Stomach (tissue), 9 donors: Measurements from ENCODE around the gene METTL5. TPM values are rescaled to one million over a fixed set of nuclear protein-coding genes. Genes with fewer than 3 reads are reported as not detected.

ENCODE experiments used
- DNase-seq, 2 donors: peaks; one replicate each; pipeline versions ENCODE4 v3.0.0 to v3.0.0-alpha.2; 2013 to 2019
- H3K27ac ChIP-seq, 5 donors: fragments of 200-600 bp in 4 of 5; sonication (generic) in 4 of 5; one replicate each; pipeline ENCODE4 v1.5.1; 2013 to 2019; ENCODE audit warnings: mild to moderate bottlenecking in 1 of 5, moderate library complexity in 1 of 5
- H3K27me3 ChIP-seq, 3 donors: fragments of 200-600 bp; sonication (generic); one replicate each; pipeline ENCODE4 v1.5.1; 2017 to 2019; ENCODE audit warnings: mixed run types in 1 of 3
- H3K36me3 ChIP-seq, 4 donors: fragments of 200-600 bp; sonication (generic); 1 replicate in 3 of 4; 2 replicates in 1 of 4; pipeline ENCODE4 v1.5.1; 2016 to 2019
- H3K4me1 ChIP-seq, 4 donors: fragments of 200-600 bp; sonication (generic); one replicate each; pipeline ENCODE4 v1.5.1; 2016 to 2019
- H3K4me3 ChIP-seq, 4 donors: fragments of 200-600 bp; sonication (generic) in 3 of 4; one replicate each; pipeline ENCODE4 v1.5.1; 2016 to 2019; ENCODE audit warnings: mild to moderate bottlenecking in 1 of 4
- H3K9me3 ChIP-seq, 4 donors: fragments of 200-600 bp; sonication (generic); one replicate each; pipeline ENCODE4 v1.5.1; 2016 to 2019
- CTCF ChIP-seq, 7 experiments: fragments of 450-650 bp in 4 of 7; fragments of 200-600 bp in 3 of 7; sonication (generic) in 3 of 7; IDR thresholded peaks; one replicate each; pipeline ENCODE4 v1.5.1; 2016 to 2019; ENCODE audit warnings: antibody characterized with exemption in 7 of 7, control low read depth in 2 of 7, mild to moderate bottlenecking in 1 of 7
- EP300 ChIP-seq: sonication (generic); formaldehyde crosslinking; IDR thresholded peaks from one replicate; pipeline ENCODE4 v1.6.1; 2017; ENCODE audit warnings: antibody characterized with exemption
- POLR2A ChIP-seq, 4 donors: fragments of 450-650 bp; IDR thresholded peaks; one replicate each; pipeline ENCODE4 v1.6.1; 2016; ENCODE audit warnings: antibody characterized with exemption in 4 of 4, control low read depth in 2 of 4, mild to moderate bottlenecking in 1 of 4, moderate library complexity in 1 of 4
- POLR2AphosphoS5 ChIP-seq, 3 donors: sonication (generic); formaldehyde crosslinking; IDR thresholded peaks; one replicate each; pipeline ENCODE4 v1.6.1; 2016; ENCODE audit warnings: antibody characterized with exemption in 3 of 3
- WGBS, 5 donors: extraction: QIAGEN DNeasy Blood & Tissue Kit in 3 of 5; methylation state at CpG; one replicate each; pipeline versions ENCODE4 v1.1.5 to v1.1.7; 2013 to 2018; 5-methylcytosine and 5-hydroxymethylcytosine counted together
- intact Hi-C: fragments of 100-400 bp; cut with DNase I; formaldehyde crosslinking; loops from one replicate; pipeline ENCODE4 v1.15.1; 2023; ENCODE audit warnings: low total_unique reads
- polyA plus RNA-seq, 3 donors: library from polyadenylated mRNA; stranded (reverse); fragments of 200-250 nt; gene quantifications; one replicate each; pipeline ENCODE4 v1.2.3, GENCODE V29; 2013
- total RNA-seq, 5 donors: library from RNA; depleted of rRNA; stranded (reverse); fragments of >200 nt; gene quantifications; one replicate each; pipeline versions ENCODE4 v1.1.0 to v1.2.3, GENCODE V29; 2014 to 2016
- donor health status: healthy with polysubstance abuse.
- donor health status: Bipolar disorder and iron deficiency.
- donor health status: healthy.

METTL5 gene
- total and polyA plus RNA-seq, 8 donors = 1.4 to 87.2 (median 43.0) TPM

DNA sequence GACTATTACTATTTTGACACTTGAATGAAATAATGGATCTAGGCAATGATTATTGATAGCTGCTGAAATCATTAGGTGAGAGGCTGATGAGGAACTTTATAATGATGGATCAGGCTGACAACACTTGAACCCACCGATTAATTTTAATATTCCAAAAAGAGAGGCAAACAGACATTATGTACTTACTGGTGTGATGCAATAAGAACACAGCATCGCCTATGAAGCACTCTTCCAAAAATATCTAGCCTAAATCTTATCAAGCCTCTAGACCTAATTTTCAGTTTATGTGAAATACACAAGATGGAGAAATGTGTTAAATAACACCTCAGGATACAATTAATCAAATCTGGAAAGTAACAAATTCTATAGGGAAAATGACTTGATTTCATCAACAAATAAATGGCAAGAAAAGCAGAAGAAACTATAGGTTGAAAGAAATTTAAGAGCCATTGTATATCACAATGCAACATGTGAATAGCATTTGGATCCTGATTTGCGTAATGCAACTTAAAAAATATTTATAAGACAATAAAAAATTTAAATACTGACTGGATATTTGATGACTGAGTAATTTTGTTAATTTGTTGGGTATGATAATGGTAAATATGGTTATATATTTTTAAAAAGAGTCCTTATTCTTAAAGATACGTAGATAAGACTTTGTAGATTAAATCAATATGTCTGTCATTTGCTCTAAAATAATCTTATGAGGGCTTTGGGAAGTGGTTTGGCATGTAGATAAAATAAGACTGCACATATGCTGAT lies 43.3 kb downstream of the METTL5 start:
- WGBS, 5 donors = 79 to 91% (median 86%) methylated on average over 4 of the region's 4 CpGs
- H3K36me3 ChIP-seq = no peaks in the 10 kb centered on the region
- no peak overlapping the region for H3K27ac ChIP-seq
- intact Hi-C loops = no loop called here
- DNase-seq = no peak
- H3K4me1 ChIP-seq = peaks cover 0 to 3% (median 0%) of the 10 kb centered on the region in 4 donors
- no peak overlapping the region for H3K4me3 ChIP-seq
- no peak for TF ChIP-seq POLR2AphosphoS5 (IDR thresholded peaks at IDR 0.05)
- TF ChIP-seq POLR2A (IDR thresholded peaks at IDR 0.05) = no peak
- no peaks in the 10 kb centered on the region for H3K9me3 ChIP-seq
- no peaks in the 10 kb centered on the region for H3K27me3 ChIP-seq

GRCh38 chr2:169778446-169778845 lies 46.3 kb downstream of the METTL5 start:
- Histone ChIP-seq H3K4me3 (no peak overlapping the region), H3K36me3 (no peaks in the 10 kb centered on the region), H3K4me1 (peaks cover 0 to 4% (median 0%) of the 10 kb centered on the region in 4 donors), H3K27ac (no peak overlapping the region), H3K9me3 (no peaks in the 10 kb centered on the region), H3K27me3 (no peaks in the 10 kb centered on the region)
- 52 to 70% (median 65%) methylated on average over 3 of the region's 3 CpGs for WGBS, 5 donors
- TF ChIP-seq EP300 (no peak), POLR2A (IDR thresholded peaks at IDR 0.05) (no peak), CTCF (IDR thresholded peaks at IDR 0.05) (no peak), POLR2AphosphoS5 (IDR thresholded peaks at IDR 0.05) (no peak)
- intact Hi-C loops = no loop called here
- DNase-seq = no peak

- no peaks in the 10 kb centered on the region for H3K27me3 ChIP-seq
- DNase-seq = no peak
- intact Hi-C loops = no loop called here
- no peak overlapping the region for H3K27ac ChIP-seq
- no peak for TF ChIP-seq POLR2AphosphoS5 (IDR thresholded peaks at IDR 0.05)
- TF ChIP-seq EP300 = no peak
- TF ChIP-seq CTCF (IDR thresholded peaks at IDR 0.05) = no peak
- no peak for TF ChIP-seq POLR2A (IDR thresholded peaks at IDR 0.05)
- H3K4me1 ChIP-seq = peaks cover 0 to 4% (median 0%) of the 10 kb centered on the region in 4 donors
- H3K9me3 ChIP-seq = no peaks in the 10 kb centered on the region
- no peaks in the 10 kb centered on the region for H3K36me3 ChIP-seq
- H3K4me3 ChIP-seq = no peak overlapping the region
- WGBS, 5 donors = 43 to 72% (median 65%) methylated on average over 2 of the region's 2 CpGs
Observed at GRCh38 chr2:169776252-169776761, 48.4 kb downstream of the METTL5 start.

- intact Hi-C loops = no loop called here
- H3K36me3 ChIP-seq = no peaks in the 10 kb centered on the region
- no peak overlapping the region for H3K4me3 ChIP-seq
- peak in 1 of 2 donors; percentile 14 for DNase-seq
- H3K4me1 ChIP-seq = peaks cover 0 to 4% (median 0%) of the 10 kb centered on the region in 4 donors
- 29 to 59% (median 49%) methylated on average over 2 of the region's 2 CpGs for WGBS, 5 donors
- TF ChIP-seq EP300 (no peak), CTCF (IDR thresholded peaks at IDR 0.05) (no peak), POLR2A (IDR thresholded peaks at IDR 0.05) (no peak), POLR2AphosphoS5 (IDR thresholded peaks at IDR 0.05) (no peak)
- H3K27me3 ChIP-seq = no peaks in the 10 kb centered on the region
- H3K9me3 ChIP-seq = no peaks in the 10 kb centered on the region
- H3K27ac ChIP-seq = no peak overlapping the region
Observed at GRCh38 chr2:169775765-169776164, 48.9 kb downstream of the METTL5 start.

DNA sequence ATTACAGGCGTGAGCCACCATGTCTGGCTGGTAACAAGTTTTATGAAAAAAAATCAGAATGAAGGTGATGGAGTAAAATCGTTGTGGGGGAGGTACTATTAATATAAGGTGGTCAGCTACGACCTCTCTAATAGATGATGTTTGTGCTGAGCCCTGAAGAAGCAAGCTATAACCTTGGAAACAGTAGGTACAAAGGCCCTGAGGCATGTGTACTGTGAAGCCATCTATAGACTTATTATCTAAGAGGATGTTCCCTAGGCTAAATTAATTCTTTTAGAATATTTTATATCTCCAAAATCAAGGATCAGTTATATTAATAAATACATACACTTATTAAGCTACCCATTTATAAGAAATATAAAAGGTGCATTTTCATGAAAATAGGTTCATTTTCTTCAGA lies 49.4 kb downstream of the METTL5 start:
- H3K9me3 ChIP-seq = no peaks in the 10 kb centered on the region
- WGBS, 5 donors = 80 to 89% (median 88%) methylated on average over 3 of the region's 3 CpGs
- no peak overlapping the region for H3K27ac ChIP-seq
- H3K4me1 ChIP-seq = peaks cover 0 to 4% (median 0%) of the 10 kb centered on the region in 4 donors
- no peak for DNase-seq
- intact Hi-C loops = no loop called here
- no peaks in the 10 kb centered on the region for H3K27me3 ChIP-seq
- no peaks in the 10 kb centered on the region for H3K36me3 ChIP-seq
- no peak overlapping the region for H3K4me3 ChIP-seq
- TF ChIP-seq CTCF (IDR thresholded peaks at IDR 0.05) (no peak), EP300 (no peak), POLR2AphosphoS5 (IDR thresholded peaks at IDR 0.05) (no peak), POLR2A (IDR thresholded peaks at IDR 0.05) (no peak)
